IMR-90 (cell line): ENCODE data around the gene ALKBH3. TPM values are rescaled to one million over a fixed set of nuclear protein-coding genes. Genes with fewer than 3 reads are reported as not detected.

ENCODE experiments used
- ATAC-seq: fragments of 200-7000 bp; cut with Tn5 transposase; 2 replicates; pipeline ENCODE4 v1.9.1; 2020; ENCODE audit warnings: low read depth, mild to moderate bottlenecking, moderate library complexity
- BruUV-seq: library from RNA; stranded (reverse); fragments of 400-500 nt; replicated peaks from 2 replicates; lab custom pipeline; 2021; lab: Mats Ljungman, UMichigan
- CTCF ChIA-PET: fragments of 300-600 bp; formaldehyde crosslinking; extraction: SDS; loops from one replicate; lab custom pipeline; 2021; ENCODE audit warnings: antibody characterized with exemption; lab: Yijun Ruan, JAX
- POLR2A ChIA-PET: fragments of 300-600 bp; sonication (Branson Sonifier 250); formaldehyde crosslinking; loops from one replicate; lab custom pipeline; 2022; ENCODE audit warnings: antibody characterized with exemption; ENCODE audit not compliant: unreplicated experiment; lab: Charles Lee
- DNase-seq: peaks from one replicate; pipeline ENCODE4 v3.0.0; 2013
- H2AFZ ChIP-seq: replicated peaks from 2 replicates; pipeline ENCODE3; 2013; ENCODE audit warnings: low read length, mild to moderate bottlenecking; ENCODE audit not compliant: poor library complexity
- H2AK5ac ChIP-seq: 2 replicates; pipeline ENCODE4 v1.6.1; 2013; ENCODE audit warnings: low read depth, low read length, inconsistent platforms
- H2AK9ac ChIP-seq: replicated peaks from 2 replicates; pipeline ENCODE3; 2013; ENCODE audit warnings: mild to moderate bottlenecking, low read depth, low read length, moderate library complexity; ENCODE audit not compliant: poor library complexity
- H2BK120ac ChIP-seq: 2 replicates; pipeline ENCODE4 v1.6.1; 2013; ENCODE audit warnings: low read depth, low read length, inconsistent platforms
- H2BK15ac ChIP-seq: 3 replicates; pipeline ENCODE4 v1.6.1; 2013; ENCODE audit warnings: low read depth, low read length, inconsistent platforms
- H2BK20ac ChIP-seq: 2 replicates; pipeline ENCODE4 v1.6.1; 2013; ENCODE audit warnings: low read depth, mild to moderate bottlenecking, inconsistent platforms, low read length, moderate library complexity
- H2BK5ac ChIP-seq: 2 replicates; pipeline ENCODE4 v1.6.1; 2013; ENCODE audit warnings: mild to moderate bottlenecking, low read depth, low read length, inconsistent platforms; ENCODE audit not compliant: poor library complexity, severe bottlenecking
- H3K14ac ChIP-seq: replicated peaks from 2 replicates; pipeline ENCODE4 v1.6.1; 2013; ENCODE audit warnings: low read depth, low read length, inconsistent platforms
- H3K18ac ChIP-seq: 2 replicates; pipeline ENCODE4 v1.6.1; 2013; ENCODE audit warnings: low read depth, low read length, control low read depth
- H3K23ac ChIP-seq: 2 replicates; pipeline ENCODE4 v1.6.1; 2013; ENCODE audit warnings: low read depth, low read length, inconsistent platforms
- H3K27ac ChIP-seq: 2 replicates; pipeline ENCODE4 v1.5.1; 2013; ENCODE audit warnings: mild to moderate bottlenecking, control low read depth, low read length; ENCODE audit not compliant: insufficient read depth
- H3K27me3 ChIP-seq: 2 replicates; pipeline ENCODE4 v1.6.1; 2013; ENCODE audit warnings: low read length; ENCODE audit not compliant: control insufficient read depth, insufficient read depth
- H3K36me3 ChIP-seq: 2 replicates; pipeline ENCODE4 v1.6.1; 2013; ENCODE audit warnings: low read length, mixed read lengths; ENCODE audit not compliant: control insufficient read depth, insufficient read depth
- H3K4ac ChIP-seq: 2 replicates; pipeline ENCODE4 v1.6.1; 2013; ENCODE audit warnings: low read depth, low read length, inconsistent platforms
- H3K4me1 ChIP-seq: 2 replicates; pipeline ENCODE4 v1.6.1; 2013; ENCODE audit warnings: low read length, mixed read lengths; ENCODE audit not compliant: control insufficient read depth, insufficient read depth
- H3K4me2 ChIP-seq: 2 replicates; pipeline ENCODE4 v1.6.1; 2013; ENCODE audit warnings: low read depth, mild to moderate bottlenecking, control low read depth, low read length, moderate library complexity
- H3K4me3 ChIP-seq: 2 replicates; pipeline ENCODE4 v1.5.1; 2013; ENCODE audit warnings: low read depth, mild to moderate bottlenecking, control low read depth, low read length, moderate library complexity; ENCODE audit not compliant: insufficient read depth
- H3K56ac ChIP-seq: 2 replicates; pipeline ENCODE4 v1.6.1; 2013; ENCODE audit warnings: low read length, inconsistent platforms; ENCODE audit not compliant: insufficient read depth; ENCODE audit errors: extremely low read depth
- H3K79me1 ChIP-seq, 2 experiments: 2 replicates each; pipeline ENCODE4 v1.6.1; 2013; ENCODE audit warnings: low read length in 2 of 2, inconsistent platforms in 1 of 2, low read depth in 1 of 2
- H3K9ac ChIP-seq: 2 replicates; pipeline ENCODE4 v1.6.1; 2013; ENCODE audit warnings: low read depth, low read length, control low read depth
- H3K9me1 ChIP-seq: 2 replicates; pipeline ENCODE4 v1.6.1; 2013; ENCODE audit warnings: low read length, inconsistent platforms; ENCODE audit not compliant: insufficient read depth
- H3K9me3 ChIP-seq: 2 replicates; pipeline ENCODE4 v1.6.1; 2013; ENCODE audit warnings: low read length; ENCODE audit not compliant: control insufficient read depth, insufficient read depth
- H4K20me1 ChIP-seq: 2 replicates; pipeline ENCODE4 v1.6.1; 2013; ENCODE audit warnings: low read length, inconsistent platforms; ENCODE audit not compliant: insufficient read depth
- H4K5ac ChIP-seq: 2 replicates; pipeline ENCODE4 v1.6.1; 2013; ENCODE audit warnings: mild to moderate bottlenecking, low read depth, low read length, control low read depth
- H4K8ac ChIP-seq, 2 experiments: 2 replicates each; pipeline ENCODE4 v1.6.1; 2013; ENCODE audit warnings: low read depth in 2 of 2, low read length in 2 of 2, control low read depth in 1 of 2, inconsistent platforms in 1 of 2
- H4K91ac ChIP-seq: 2 replicates; pipeline ENCODE4 v1.6.1; 2013; ENCODE audit warnings: low read depth, low read length, inconsistent platforms; ENCODE audit not compliant: insufficient read depth
- BHLHE40 ChIP-seq: fragments of 150-350 bp; IDR thresholded peaks from 2 replicates; pipeline ENCODE4 v1.6.1; 2016; ENCODE audit warnings: mild to moderate bottlenecking, low read depth, low read length
- CEBPB ChIP-seq: IDR thresholded peaks from 2 replicates; pipeline ENCODE4 v1.6.1; 2012; ENCODE audit warnings: low read depth, low read length, improper control_type of control experiment
- MAFK ChIP-seq: IDR thresholded peaks from 2 replicates; pipeline ENCODE4 v1.6.1; 2012; ENCODE audit warnings: low read depth, low read length, improper control_type of control experiment
- MXI1 ChIP-seq: IDR thresholded peaks from 2 replicates; pipeline ENCODE4 v1.6.1; 2012; ENCODE audit warnings: low read depth, mild to moderate bottlenecking, low read length, moderate library complexity, borderline replicate concordance
- NFE2L2 ChIP-seq: fragments of 150-350 bp; IDR thresholded peaks from 2 replicates; pipeline ENCODE4 v1.6.1; 2016; ENCODE audit warnings: low read depth, mild to moderate bottlenecking, low read length
- POLR2A ChIP-seq: IDR thresholded peaks from 2 replicates; pipeline ENCODE4 v1.6.1; 2012; ENCODE audit warnings: mild to moderate bottlenecking, low read depth, low read length
- RAD21 ChIP-seq: IDR thresholded peaks from 2 replicates; pipeline ENCODE4 v1.6.1; 2012; ENCODE audit warnings: low read length, improper control_type of control experiment
- RCOR1 ChIP-seq: IDR thresholded peaks from 2 replicates; pipeline ENCODE4 v1.6.1; 2012; ENCODE audit warnings: mild to moderate bottlenecking, low read length, improper control_type of control experiment; ENCODE audit not compliant: insufficient replicate concordance
- RFX5 ChIP-seq: IDR thresholded peaks from 2 replicates; pipeline ENCODE4 v1.8.0; 2012; ENCODE audit warnings: low read depth, mild to moderate bottlenecking, low read length, moderate library complexity
- SMC3 ChIP-seq: fragments of 150-350 bp; IDR thresholded peaks from 2 replicates; pipeline ENCODE4 v1.6.1; 2016; ENCODE audit warnings: low read depth, mild to moderate bottlenecking, antibody characterized with exemption, low read length, moderate library complexity
- WGBS, 2 experiments: methylation state at CpG; one replicate each; pipeline versions ENCODE4 v1.1.5 to v1.1.7; 2013; ENCODE audit warnings: missing lambda C conversion rate in 2 of 2; ENCODE audit not compliant: insufficient read length in 1 of 2; ENCODE audit errors: extremely low coverage in 2 of 2; 5-methylcytosine and 5-hydroxymethylcytosine counted together
- dilution Hi-C: fragments of 300-500 bp; cut with HindIII; formaldehyde crosslinking; loops from one replicate; pipeline ENCODE4 v1.14.3; 2018; ENCODE audit warnings: low sequenced_read_pairs; ENCODE audit not compliant: unreplicated experiment
- in situ Hi-C: fragments of 300-500 bp; cut with MboI; formaldehyde crosslinking; loops from 3 replicates; pipeline ENCODE4 v1.14.3; 2019; ENCODE audit warnings: low sequenced_read_pairs, inconsistent platforms, mixed read lengths
- intact Hi-C: fragments of 100-400 bp; cut with micrococcal nuclease; formaldehyde crosslinking; loops from 2 replicates; pipeline ENCODE4 v1.10.0; 2022
- polyA plus RNA-seq, 3 experiments: library from polyadenylated mRNA; depleted of rRNA; stranded (reverse); fragments of >200 nt; gene quantifications; 2 replicates each; pipeline ENCODE4 v1.2.3, GENCODE V29; 2012; ENCODE audit warnings: low replicate concordance in 1 of 3
- total RNA-seq: library from RNA; depleted of rRNA; stranded (reverse); fragments of >200 nt; gene quantifications from 2 replicates; pipeline ENCODE4 v1.2.3, GENCODE V29; 2012
- TF ChIP-seq, protein P1 (sequence below): fragments of 150-350 bp; IDR thresholded peaks from 2 replicates; pipeline ENCODE4 v1.6.1; 2016; ENCODE audit warnings: low read depth, mild to moderate bottlenecking, low read length, moderate library complexity, borderline replicate concordance
- TF ChIP-seq, protein P2 (sequence below): conservative IDR thresholded peaks from 2 replicates; pipeline ENCODE4 v1.5.1; 2012; ENCODE audit warnings: mild to moderate bottlenecking, low read depth, low read length, improper control_type of control experiment
- TF ChIP-seq, protein P3 (sequence below): fragments of 150-350 bp; IDR thresholded peaks from 2 replicates; pipeline ENCODE4 v1.6.1; 2017; ENCODE audit warnings: mild to moderate bottlenecking, antibody characterized with exemption, low read length, low read depth

ALKBH3 gene
- total and polyA plus RNA-seq, 2 of the 4 experiments (the other 2 are of a cell fraction), result 27.7 to 62.9 TPM

DNA sequence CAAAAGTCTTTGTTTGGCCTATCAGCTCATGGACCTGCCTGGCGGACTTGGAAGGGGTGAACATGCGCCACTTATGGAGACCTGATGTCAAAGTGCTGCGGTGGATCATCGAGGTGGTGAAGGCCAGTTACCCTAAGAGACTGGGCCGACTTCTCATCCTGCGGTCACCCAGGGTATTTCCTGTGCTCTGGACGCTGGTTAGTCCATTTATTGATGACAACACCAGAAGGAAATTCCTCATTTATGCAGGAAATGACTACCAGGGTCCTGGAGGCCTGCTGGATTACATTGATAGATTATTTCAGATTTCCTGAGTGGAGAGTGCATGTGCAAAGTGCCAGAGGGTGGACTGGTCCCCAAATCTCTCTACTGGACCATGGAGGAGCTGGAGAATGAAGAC lies 17.9 kb downstream of the ALKBH3 start:
- H4K91ac ChIP-seq, result no peak overlapping the region
- BruUV-seq, result no TSS peak

More for the DNA sequence above, 17.9 kb downstream of the ALKBH3 start:
- Histone ChIP-seq H3K4me1 (no peaks in the 10 kb centered on the region), H3K4ac (no peak overlapping the region), H3K36me3 (peaks cover 41% of the 10 kb centered on the region), H2BK20ac (no peak overlapping the region), H2AK5ac (no peak overlapping the region), H3K14ac (no peak overlapping the region), H3K56ac (no peak overlapping the region), H3K27ac (no peak overlapping the region), H4K20me1 (no peaks in the 10 kb centered on the region), H2BK5ac (no peak overlapping the region), H3K27me3 (no peaks in the 10 kb centered on the region), H3K9ac (no peak overlapping the region), H3K18ac (no peak overlapping the region), H3K9me3 (no peaks in the 10 kb centered on the region), H3K4me2 (no peak overlapping the region), H3K4me3 (no peak overlapping the region), H2AFZ (no peak overlapping the region), H3K79me1 (no peaks in the 10 kb centered on the region; a peak in 1 of 4 replicates), H3K9me1 (no peaks in the 10 kb centered on the region), H2BK120ac (no peak overlapping the region), H4K5ac (no peak overlapping the region), H2BK15ac (no peak overlapping the region), H4K8ac (no peak overlapping the region), H2AK9ac (no peak overlapping the region), H3K23ac (no peak overlapping the region)
- TF ChIP-seq SMC3 (no peak), RCOR1 (no peak), NFE2L2 (no peak), POLR2A (no peak), BHLHE40 (no peak), MAFK (no peak), CEBPB (no peak), RAD21 (no peak), RFX5 (no peak), MXI1 (no peak)
- TF ChIP-seq, protein P1, sequence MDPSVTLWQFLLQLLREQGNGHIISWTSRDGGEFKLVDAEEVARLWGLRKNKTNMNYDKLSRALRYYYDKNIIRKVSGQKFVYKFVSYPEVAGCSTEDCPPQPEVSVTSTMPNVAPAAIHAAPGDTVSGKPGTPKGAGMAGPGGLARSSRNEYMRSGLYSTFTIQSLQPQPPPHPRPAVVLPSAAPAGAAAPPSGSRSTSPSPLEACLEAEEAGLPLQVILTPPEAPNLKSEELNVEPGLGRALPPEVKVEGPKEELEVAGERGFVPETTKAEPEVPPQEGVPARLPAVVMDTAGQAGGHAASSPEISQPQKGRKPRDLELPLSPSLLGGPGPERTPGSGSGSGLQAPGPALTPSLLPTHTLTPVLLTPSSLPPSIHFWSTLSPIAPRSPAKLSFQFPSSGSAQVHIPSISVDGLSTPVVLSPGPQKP, result no peak
- TF ChIP-seq, protein P2, sequence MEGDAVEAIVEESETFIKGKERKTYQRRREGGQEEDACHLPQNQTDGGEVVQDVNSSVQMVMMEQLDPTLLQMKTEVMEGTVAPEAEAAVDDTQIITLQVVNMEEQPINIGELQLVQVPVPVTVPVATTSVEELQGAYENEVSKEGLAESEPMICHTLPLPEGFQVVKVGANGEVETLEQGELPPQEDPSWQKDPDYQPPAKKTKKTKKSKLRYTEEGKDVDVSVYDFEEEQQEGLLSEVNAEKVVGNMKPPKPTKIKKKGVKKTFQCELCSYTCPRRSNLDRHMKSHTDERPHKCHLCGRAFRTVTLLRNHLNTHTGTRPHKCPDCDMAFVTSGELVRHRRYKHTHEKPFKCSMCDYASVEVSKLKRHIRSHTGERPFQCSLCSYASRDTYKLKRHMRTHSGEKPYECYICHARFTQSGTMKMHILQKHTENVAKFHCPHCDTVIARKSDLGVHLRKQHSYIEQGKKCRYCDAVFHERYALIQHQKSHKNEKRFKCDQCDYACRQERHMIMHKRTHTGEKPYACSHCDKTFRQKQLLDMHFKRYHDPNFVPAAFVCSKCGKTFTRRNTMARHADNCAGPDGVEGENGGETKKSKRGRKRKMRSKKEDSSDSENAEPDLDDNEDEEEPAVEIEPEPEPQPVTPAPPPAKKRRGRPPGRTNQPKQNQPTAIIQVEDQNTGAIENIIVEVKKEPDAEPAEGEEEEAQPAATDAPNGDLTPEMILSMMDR, result no peak
- TF ChIP-seq, protein P3, sequence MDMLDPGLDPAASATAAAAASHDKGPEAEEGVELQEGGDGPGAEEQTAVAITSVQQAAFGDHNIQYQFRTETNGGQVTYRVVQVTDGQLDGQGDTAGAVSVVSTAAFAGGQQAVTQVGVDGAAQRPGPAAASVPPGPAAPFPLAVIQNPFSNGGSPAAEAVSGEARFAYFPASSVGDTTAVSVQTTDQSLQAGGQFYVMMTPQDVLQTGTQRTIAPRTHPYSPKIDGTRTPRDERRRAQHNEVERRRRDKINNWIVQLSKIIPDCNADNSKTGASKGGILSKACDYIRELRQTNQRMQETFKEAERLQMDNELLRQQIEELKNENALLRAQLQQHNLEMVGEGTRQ, result no peak
- in situ Hi-C loops, result no loop called here
- POLR2A ChIA-PET, result no interaction called here
- dilution Hi-C loops, result no loop called here
- DNase-seq (no peak), ATAC-seq (no peak)
- intact Hi-C loops, result no loop called here
- WGBS, 2 experiments, result 80% methylated on average over 1 of the region's 7 CpGs; no CpG with 5 or more reads in 1 of the 2 experiments
- CTCF ChIA-PET, result no interaction called here
